GM21360 (cell line): ENCODE data around the gene DNAJB13.

ENCODE experiments used
- ATAC-seq: cut with Tn5 transposase; IDR thresholded peaks from one replicate; pipeline ENCODE4 v1.9.1; 2021; ENCODE audit warnings: mild to moderate bottlenecking, moderate library complexity; ENCODE audit not compliant: unreplicated experiment

The DNAJB13 gene

DNA sequence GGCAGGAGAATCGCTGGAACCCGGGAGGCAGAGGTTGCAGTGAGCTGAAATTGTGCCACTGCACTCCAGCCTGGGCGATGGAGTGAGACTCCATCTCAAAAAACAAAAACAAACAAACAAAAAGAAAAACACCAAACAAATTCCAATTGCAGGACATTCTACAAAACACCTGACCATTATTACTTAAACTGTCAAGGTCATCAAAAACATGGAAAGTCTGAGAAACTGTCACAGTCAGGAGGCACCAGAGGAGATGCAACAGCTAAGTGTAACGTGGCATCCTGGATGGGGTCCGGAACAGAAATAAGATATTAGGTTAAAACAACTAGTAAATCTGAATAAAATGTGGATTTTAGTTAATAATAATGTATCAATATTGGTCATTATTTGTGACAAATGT lies 914 bp upstream of the DNAJB13 start:
- no peak for ATAC-seq

DNA sequence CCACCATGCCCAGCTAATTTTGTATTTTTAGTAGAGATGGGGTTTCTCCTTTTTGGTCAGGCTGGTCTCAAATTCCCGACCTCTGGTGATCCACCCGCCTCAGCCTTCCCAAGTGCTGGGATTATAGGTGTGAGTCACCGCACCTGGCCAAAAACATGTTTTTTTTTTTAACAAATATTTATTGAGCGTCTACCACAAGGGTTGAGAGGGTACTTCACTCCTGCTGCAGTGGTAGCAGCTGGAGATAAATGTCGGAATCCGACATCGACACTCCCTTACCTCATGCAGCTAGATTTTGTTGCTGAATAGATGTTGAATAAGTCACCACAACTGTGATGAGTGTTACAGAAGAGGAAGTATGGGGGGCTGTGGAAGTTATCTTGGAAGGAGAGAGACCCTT lies 971 bp downstream of the DNAJB13 start:
- no peak for ATAC-seq

DNA sequence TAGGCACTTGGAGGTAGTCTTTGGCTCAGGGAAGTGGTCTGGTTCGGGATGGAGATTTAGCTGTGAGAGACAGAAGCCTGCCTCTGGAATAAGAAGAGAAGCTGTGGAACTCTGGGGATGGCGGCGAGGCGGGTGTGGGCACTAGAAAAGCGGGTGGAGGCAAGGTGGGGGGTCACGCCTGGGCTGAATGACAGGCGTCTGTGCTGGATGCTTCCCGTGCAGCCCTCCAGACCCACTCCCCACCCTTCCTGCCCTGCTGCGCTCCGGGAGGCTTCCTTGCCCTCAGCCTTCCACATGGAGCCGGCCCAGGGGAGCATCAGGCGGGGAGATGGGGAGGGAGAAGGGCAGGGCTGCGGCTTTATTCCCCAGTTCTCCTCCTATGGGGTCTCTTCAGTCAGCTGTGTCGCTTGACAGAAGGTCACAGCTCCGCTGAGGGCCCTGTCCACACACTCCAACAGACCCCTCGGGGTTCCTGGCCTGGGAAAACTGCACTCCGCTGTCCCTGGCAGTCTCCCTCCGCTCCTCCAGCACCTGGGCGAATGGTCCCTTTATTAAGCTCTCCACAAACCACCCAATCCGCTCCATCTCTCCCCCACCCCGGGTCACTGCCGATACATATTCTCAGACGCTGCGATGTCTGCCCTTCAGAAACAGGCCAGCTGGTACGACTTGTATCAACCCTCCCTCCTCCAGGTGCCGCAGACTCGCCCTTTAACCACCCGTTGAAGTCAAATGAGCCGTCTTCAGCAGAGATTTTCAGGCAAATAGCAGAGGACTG lies 6.2 kb downstream of the DNAJB13 start:
- ATAC-seq = no peak

DNA sequence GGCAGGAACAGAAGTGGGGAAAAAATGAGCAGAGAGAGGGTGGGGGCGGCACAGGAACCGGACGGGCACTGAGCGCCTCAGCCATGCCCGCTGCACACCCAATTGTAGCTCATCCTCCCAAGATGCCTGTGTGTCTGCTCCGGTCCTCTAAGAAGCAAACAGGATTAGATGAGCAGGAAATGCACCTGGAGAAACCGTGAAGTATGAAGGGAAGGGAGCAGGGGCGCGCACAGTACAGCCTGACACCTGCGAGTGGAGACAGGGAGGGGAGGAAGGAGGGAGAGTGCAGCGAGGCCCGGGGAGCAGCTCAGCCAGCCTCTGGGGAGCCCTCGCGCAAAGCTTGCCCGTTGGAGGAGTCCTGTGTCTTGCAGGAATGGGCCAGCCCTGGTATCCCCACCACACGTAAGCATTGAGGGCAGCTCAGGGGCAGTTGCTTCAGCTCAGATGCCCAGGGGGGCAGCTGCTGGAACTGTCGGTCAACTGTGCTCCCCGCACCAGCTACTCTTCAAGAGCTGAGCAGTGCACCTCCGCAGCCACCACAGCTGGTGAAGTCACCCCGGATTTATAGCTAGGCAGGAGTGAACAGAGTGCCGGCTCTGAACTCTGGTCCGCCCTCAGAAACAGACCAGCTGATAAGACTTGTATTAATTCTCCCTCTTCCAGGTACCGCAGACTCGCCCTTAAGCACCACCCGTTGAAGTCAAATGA lies 7.0 kb downstream of the DNAJB13 start:
- ATAC-seq = no peak

DNA sequence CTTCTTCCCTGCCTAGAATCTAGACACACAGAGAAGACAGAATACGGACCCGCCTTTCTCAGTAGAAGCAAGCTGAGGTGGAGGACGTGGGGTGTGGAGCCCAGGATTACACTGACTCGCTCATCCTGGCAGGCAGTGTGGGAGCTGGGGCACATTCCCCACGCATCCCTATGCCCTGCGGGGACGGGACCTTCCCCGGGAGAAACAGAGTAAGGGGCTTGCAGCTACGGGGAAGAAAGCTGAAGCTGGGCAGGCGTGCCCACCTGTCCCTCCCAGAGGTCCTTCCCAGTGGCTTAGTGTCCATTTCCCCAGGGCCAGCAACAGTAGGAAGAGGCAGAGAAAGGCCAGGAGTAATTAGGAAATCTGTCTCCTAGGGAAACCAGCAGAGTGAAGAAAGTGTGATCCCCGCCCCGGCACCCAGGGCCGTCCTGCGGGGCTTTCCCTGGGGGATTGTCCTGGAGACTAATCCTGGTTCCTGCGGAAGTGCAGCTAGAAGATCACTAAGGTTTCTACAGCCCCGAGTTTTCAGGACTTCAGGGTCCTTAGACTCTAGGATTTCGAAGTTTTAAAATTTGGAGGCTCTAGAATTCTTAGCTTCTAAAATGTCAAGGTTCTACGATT lies 7.8 kb downstream of the DNAJB13 start:
- ATAC-seq = no peak

DNA sequence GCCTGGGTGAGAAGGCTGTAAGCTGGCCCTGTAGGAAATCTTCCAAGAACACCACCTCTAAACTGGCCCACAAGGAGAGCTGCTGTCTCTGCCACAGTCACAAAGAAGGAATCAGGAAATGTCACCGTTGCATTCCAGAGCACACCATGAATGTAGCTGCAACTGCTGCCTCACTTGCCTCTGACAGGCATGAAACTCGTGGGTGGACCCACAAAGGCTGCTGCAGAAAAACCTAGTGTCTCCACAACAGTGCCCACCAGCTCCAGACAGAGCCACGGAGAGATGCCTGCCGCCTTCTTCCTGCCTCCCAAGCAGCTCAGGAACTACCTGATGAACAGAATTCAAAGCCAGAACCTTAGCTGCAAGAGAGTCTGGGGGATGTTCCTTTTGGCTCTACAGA lies 10.5 kb downstream of the DNAJB13 start:
- no peak for ATAC-seq

DNA sequence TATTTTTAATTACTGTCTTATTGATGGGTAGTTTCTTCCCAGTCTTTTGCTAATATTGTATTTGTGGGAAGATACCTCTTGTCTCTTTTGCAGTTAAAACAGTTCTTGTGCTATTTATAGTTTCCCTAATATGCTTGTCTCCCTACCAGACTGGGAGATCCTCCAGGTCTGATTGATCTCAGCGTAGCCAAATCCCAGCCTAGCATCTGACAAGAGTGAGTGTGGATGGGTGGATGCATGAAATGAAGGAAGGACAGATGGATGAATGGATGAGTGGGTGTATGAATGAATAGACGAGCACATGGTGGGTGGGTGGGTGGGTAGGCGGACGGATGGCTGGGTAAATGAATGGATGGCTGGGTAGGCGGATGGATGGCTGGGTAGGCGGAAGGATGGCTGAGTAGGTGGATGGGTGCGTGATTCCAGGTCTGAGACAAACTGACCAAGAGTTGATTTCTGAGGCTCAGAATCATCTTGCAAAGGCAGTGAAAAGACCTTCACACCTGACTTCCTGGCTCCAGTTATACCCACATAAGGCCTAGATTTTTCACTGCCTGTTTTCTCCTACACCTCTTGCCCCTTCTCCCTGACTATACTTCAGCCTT lies 11.4 kb downstream of the DNAJB13 start:
- ATAC-seq = no peak

DNA sequence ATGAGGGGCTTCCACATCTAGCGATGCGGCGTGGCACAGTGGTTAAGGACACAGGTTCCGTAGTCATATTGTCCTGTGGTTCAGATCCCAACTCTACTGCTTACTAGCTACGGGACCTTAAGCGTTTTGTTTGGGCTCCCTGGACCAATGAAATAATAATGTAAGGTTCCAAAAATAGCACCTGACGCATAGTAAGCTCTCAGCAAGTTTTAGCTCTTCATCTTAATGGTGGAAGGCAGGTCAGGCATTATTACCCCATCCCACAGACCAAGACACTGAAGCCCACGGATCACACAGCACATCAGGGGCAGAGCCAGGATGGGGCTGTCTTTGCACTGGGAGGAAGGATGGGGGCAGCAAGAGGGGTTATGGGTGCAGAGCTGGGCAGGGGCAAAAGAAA lies 13.0 kb downstream of the DNAJB13 start:
- ATAC-seq = no peak

DNA sequence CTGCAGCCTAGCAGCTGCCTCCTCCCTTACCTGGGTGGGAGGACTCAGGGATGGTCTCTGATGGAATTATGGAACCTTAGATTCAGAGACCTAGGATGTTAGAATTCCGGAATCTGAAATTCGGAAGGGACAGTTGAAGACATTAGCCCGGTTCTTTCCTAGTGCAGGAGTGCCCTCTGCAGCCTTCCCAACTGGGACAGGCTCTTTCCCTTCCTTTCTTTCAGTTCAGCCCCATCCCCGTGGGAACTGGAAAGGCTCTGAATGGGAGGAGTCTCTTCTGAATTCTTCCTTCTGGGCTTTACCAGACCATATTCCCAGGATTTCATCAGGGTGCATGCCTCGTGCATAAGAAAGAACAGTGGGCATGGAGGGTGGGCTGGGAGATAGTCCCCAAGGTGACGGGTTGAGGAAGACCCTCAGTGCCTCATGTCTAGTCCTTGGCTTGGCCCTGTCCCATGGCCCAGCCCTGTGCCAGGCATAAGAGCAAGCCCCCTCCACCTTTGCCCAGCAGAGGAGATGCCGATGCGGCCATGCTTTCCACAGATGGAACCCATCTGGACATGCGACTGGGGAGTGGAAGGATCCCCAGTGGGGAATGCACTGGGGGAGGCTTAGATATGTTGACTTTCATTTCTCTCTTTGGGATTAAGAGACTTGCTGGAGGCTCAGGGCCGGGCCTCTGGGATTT lies 14.4 kb downstream of the DNAJB13 start:
- no peak for ATAC-seq

DNA sequence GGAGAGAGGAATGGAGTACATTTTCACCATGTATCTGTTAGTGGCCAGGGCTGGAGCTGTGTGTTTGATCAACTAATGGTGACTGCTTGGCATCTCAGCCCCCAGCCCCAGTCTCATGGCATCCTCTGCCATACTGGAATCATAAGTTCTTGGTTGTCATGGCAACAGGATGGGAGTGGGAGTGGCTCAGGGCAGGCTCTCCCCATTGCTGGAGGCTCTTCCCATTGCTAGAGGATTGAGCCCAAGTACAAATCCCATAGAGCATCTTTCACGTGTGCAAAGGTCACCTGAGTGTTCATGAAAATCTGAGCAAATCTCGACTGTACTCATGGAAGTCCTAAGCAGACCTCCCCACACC lies 14.9 kb downstream of the DNAJB13 start:
- ATAC-seq = no peak

DNA sequence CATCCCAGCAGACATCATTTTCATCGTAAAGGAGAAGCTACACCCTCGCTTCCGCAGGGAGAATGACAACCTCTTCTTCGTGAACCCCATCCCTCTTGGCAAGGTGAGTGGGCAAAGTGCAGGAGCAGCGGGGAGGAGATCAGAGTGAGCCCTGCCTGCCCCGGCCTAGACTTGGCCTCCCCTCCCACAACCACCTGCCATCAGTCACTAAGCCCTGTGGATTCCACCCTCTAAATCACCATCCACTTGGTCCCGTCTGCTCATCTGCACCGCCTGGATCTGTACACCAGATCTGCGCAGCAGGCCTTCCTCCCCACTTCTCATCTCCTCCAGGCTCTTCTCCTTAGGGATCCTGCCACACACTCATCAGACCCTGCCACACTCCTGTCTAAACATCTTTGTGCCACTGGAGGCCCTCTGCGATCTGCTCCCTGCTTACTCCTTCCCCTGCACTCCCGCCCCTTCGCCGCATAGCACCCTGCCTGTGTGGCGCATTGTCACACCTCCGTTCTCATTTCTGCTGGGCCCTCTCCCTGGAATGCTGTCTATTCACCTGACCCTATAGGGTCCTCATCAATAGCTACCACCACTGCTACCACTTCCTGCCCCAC lies 17.6 kb downstream of the DNAJB13 start:
- ATAC-seq = no peak

DNA sequence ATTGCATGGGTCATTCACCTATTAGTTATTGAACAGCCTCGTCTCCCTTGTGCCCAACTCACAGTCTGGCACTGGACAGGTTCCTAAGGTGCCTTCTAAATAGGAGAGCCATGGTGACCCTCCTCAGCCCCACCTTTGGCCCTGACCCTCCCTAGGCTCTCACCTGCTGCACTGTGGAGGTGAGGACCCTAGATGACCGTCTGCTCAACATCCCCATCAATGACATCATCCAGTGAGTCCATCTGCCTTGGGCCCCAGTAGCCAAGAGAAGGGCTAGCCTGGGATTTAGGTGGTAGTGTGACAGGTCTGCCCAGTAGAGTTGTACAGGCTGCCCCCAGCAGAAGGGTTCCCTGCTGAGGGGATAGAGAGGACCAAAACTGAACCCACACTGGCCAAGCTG lies 18.3 kb downstream of the DNAJB13 start:
- ATAC-seq = no peak

DNA sequence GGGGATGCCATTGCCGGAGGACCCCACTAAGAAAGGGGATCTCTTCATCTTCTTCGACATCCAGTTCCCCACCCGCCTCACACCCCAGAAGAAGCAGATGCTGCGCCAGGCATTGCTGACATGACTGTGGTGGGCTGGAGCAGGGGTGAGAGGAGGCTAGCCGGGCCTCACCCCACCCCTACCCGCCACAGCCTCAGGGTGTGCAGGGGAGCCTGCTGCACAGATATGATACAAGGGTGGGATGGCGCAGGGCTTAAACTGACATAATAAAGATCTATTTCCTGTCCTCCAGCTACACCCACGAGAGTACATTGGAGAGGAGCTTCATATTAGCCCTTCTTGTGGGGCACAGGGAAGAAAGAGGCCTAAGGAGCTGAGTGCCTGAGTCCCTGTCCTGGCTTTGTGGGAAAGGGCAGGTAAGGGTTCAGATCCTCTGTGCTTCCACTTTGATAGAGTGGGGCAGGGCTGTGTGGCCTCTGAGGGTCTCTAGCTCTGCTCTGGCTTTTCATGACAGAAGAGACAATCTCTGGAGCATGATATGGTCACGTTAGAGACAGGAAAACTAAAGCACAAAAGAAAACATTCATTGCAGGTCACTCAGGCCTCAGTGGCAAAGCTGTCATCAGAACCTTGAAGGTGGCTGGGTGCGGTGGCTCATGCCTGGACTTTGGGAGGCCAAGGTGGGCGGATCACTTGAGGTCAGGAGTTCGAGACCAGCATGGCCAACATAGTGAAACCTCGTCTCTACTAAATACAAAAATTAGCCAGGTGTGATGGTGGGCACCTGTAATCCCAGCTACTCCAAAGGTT lies 19.4 kb downstream of the DNAJB13 start:
- ATAC-seq = no peak

DNA sequence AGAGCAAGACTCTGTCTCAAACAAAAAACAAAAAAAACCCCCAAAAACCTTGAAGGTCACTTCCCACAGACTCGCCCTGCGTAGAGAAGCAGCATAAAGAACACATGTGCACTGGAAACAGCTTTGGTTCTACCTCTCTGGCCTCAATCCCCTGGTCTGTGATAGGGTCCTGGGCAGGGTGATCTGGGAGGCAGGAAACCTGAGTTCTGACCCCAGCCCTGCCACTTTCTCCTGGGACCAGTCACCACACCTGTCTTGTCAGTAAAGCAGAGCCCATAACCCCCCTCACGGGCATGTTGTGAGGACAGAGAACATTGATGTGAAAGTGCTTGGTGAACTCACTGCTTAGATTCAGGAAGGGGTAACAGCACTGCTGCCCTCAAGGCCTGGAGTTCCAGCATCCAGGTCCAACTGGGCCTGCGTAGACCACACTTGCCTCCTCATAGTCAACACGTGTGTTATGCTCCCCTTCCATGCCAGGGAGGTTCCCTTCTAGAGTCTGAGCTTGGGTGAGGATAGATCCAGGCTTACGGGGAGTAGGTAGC lies 20.4 kb downstream of the DNAJB13 start:
- no peak for ATAC-seq

DNA sequence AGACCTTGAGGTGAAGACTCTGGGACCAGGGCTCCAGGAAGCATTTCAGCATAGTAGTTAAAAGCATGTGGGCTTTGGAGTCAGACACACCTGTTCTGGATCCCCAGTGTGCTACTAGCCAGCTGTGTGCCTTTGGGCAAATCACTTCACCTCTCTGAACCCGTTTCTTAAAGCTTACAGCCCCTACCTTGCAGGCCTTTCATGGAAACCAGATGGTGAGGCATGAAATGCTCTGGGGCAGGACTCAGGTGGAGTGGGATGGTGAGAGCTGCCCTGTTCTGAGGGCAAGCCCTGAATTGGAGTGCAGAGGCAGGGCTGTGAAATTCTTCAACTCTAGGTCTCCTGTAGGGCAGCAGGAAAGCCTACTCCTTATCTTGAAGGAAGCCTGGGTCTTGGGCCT lies 21.4 kb downstream of the DNAJB13 start:
- ATAC-seq = no peak

DNA sequence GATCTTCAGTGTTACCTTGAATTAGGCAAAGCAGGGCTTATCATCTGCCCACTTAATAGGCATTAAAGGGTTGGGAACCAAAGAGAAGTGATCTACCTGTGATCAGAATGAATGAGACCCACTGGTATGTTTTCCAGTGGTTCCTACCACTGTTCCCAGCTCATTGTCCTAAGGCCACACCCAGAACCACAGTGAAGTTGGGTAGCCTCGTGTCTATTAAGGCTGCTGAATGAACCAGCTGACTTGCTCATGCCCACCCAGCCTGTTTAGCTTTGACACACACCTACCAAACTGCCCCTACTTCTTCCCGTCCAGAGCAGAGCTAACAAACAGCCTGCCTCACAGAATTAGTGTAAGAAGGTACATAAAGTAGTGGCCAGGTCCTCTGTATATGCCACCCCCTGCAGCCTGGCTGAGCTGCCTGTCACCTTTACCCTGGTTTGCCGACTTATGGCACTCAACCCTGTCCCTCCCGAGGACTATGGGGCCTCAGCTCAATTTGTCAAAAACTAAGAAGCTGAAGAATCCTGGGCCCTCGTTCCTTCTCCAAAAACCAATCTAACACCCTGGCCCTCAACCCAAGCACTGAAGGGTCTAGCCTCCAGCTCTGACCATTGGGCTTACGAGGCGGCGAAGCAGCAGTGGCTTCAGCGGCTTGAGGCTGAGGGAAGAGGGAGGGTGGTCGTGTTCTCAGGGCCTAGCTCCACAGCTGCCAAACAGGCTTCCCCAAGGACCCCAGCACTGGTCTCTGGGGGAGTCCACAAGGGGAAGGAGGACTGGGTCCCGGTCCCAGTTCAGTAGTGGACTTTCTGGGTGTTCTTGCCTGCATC lies 22.0 kb downstream of the DNAJB13 start:
- ATAC-seq = no peak

DNA sequence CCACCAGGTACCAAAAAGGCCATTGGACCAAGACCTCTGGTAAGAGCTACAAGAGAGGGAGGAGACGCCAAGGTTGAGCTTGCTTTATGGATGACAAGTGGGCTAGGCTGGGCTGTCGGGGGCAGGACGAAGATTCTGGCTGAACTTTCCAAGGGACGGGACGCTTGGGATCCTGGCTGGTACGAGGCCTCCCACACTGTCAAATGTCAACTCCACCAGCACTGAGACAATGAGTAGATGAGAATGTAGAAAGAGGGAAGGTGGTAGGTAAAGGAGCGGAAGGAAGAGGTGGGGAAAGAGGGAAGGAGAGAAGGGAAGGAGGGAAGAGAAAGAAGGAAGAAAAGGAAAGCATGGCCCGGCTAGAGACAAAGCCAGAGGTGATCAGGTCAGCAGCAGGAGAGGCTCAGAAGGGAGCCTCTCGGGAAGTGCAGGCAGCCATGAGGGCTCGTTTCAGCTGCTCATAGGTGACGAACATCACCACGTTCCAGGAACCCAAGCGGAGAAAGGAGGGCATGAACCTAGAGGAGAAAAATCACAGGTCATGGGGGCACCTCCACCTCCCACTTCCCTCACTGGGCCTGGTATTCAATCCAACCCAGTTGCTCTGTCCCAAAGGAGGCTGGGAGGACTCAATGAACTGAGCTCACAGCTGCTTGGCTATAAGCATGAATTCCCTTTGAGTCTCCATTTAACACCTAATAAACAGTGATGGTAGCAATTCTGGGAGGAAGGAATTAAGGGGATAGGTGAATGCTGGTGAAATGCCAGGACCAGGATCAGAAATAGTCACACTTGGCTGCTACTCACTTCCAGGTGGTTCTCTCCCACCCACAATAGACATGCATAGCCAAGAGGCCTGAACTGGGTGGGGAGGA lies 24.0 kb downstream of the DNAJB13 start:
- ATAC-seq = no peak

DNA sequence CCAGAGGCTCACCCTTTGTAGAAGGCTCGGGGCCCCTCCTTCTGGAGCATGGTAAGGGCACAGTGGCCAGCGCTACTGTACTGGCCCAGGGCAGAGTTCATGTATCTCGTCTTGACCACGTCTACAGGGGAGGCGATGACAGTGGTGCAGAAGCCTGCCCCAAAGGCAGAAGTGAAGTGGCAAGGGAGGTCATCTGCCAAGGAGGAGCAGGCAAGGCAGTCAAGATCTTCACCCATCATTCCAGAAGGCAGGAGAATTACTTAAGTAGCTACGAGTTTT lies 24.6 kb downstream of the DNAJB13 start:
- ATAC-seq = no peak
